Islet precursor cell (in vitro differentiated cells): ENCODE data around the gene CPA4.
A peak's percentile ranks its signal among the peaks of the same experiment; 100 is the strongest.

ENCODE experiments used
- DNase-seq: peaks from one replicate; pipeline ENCODE4 v3.0.0-alpha.2; 2018

Gene CPA4

DNA sequence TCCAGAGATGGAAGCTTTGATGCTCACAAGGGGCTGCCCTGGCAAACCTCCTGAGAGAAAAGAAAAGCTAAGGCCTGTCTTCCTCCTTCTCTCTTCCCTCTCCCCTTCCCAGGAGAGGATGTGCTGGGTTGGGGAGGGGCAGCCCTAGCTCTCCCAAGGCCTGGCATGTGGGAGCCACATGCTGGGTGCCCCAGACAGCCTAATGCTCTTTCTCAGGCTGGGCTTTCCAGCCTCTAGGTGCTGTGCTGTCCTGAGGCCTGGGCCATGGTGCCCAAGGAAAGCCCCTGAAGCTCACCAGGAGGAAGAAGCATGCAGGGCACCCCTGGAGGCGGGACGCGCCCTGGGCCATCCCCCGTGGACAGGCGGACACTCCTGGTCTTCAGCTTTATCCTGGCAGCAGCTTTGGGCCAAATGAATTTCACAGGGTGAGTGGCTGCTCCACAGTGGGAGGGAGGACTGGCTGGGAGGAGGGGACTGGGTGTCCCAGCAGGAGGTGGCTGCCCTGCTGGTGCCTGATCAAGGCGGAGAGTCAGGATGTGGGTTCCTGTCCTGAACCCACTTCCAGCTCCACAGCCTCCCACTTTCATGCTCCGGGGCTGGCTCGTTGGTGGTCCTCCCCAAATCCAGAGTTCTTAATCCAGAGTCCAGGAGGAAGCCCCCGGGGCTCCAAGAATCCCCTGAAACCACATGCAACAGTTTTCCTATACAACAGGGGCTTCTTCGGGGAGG, 53.4 kb downstream of the CPA4 start:
- DNase-seq: no peak

DNA sequence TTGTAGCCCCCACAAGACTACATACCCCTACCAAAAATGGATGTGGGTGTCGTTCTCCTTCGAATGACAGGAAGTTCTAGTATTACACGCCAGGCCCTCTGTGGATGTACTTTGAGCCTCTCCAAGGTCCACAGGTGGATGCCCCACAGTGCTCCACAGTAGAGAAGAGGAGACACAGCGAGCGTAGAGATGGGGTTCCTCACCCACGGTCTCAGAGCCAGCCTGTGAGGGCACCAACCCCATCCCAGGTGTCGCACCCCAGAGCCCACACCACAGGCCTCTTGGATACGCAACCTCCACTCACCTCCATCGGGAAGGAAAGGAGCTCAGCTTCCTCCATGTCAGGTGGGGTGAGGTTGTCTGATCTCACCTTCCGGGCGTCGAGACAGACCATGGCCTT, 54.0 kb downstream of the CPA4 start:
- DNase-seq: no peak

DNA sequence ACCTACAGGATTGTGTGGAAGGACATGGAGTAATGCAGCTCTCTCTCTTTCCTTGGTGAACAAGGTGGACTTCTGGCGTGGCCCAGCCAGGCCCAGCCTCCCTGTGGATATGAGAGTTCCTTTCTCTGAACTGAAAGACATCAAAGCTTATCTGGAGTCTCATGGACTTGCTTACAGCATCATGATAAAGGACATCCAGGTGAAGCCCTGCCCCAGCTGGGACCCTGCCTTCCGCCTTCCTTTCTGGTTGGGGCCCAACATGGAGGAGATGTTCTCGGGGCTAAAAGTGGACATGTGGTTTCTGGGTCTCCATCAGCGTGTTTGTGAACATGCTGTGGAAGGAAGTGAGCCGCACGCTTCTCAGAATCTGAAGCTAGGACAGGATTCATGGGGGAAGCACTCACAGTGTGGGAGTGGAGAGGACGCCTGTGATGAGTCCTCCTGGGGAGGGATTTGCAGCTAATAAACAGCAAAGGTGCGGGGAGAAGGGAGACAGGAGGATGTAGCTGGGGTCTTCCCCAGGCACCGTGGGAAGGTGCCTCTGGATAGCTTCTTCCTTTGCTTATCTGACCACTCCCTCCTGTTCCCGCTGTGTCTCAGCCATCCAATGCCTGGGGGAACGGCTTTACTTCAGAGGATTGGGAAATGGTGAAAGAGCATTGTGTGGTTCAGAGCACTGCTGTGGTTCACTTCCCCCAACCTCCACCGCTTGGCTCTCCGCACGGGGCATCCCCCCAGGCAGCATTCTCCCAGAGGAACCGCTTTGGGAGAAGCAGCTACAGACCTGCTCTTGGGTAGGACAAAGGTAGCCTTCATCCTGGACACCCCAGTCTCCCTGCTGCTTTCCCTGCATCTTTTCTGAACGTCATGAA, 57.2 kb downstream of the CPA4 start:
- DNase-seq: peak; percentile 95

DNA sequence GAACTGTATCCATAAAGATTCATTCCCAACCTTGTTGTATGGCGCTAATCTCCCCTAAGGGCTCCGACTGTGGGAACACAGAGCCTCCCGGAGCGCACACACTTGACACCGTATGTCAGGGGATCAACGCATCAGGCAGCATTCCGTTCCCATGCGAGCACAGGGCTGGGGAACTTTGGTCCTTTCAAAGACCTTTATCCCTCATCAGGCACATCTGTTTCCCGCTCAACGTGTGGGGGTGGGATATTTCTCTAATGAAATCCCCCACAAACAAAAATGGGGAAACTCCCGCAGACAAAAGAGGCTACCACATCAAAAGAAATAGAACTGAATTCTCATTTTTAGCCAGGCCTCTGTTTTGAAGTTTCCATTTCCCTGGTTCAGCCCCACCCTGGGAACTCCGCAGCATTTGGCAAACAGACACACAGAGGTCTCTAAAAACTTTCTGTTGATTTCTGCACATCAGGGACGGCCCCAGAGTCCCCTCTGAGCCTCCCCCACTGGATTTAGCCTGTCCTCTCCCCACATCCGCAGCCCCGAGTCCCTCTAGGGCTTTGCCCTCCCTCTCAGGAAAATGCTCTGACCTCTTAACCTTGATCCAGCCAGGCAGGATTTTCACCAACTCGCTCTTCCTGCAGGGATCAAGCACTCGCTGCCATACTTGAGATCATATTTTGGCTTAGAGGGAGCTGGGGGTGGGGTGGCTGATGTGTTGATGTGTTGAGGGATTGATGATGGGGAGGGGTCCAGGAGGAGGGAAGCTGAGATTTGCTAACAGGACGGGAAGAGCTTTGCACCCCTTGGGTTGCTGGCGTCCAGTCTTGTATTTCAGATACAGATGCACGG, 58.2 kb downstream of the CPA4 start:
- DNase-seq: peak; percentile 77

DNA sequence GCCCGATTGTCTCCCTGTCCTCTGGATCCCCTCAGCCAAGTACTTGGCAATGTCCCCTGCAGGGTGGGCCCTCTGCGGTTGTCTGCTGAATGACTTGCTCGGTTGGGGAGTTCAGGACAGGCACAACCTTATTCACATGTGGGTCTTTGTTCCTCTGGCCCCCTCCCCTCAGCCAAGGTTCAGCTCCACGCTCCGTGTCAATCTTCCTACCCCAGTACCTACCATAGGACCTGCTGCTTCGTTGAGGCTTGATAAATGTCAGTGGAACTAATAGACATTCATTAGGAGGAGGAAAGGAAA, 58.8 kb downstream of the CPA4 start:
- DNase-seq: no peak

DNA sequence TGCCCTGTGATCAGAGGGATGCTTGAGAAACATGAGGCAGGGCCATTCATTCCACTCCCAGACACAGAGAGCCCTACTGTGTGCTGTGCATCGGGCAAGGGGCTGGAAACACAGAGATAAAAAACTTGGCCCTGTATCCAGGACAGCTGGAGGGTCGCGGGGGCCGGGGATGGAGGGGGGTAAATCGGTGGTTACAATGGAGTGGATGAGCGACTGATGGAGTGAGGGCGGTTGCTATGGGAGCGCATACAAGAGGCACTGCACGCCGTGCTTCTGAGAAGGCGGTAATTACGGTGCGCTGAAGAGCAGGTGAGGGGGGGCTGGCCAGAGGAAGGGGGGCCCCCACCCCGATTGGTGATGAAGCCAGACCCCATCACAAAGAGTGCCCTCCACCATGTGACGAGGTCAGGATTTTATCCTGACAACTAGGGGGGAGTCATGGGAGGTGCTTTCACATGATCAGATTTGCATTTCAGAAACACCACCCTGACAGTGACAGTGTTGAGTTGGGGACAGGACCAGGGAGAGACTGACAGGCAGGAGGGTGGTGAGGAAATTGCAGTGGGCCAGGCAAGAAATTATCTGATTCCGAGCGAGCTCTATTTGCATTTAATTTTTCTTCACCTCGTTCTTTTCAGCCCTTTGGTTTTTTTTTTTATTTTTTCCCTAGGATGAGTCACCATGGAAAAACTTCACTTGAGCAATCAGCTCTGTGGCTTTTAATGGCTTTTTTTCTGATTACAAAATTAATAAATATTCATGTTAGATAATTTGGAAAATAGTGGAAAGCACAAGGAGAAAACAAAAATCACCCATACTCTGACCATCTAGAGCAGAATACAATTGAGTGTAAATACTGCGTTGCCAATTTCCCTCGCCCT, 59.5 kb downstream of the CPA4 start:
- DNase-seq: no peak

DNA sequence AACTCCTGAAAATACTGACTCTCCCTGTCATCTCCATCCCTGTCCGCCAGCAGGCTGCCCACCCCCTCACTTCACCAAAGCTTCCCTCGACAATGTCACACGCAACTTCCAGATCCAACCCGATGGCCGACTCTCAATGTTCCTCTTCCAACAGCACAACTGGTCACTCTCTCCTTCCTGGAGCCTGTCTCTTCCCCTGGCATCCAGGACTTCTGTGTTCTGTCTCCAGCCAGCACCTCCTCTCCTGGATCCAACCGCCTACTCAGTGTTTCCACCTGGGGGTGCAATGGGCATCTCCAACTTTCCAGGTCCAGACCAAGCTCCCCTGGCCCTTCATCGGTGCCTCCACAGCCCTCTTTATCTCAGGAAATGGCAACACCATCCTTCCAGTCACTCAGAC, 60.2 kb downstream of the CPA4 start:
- DNase-seq: no peak

DNA sequence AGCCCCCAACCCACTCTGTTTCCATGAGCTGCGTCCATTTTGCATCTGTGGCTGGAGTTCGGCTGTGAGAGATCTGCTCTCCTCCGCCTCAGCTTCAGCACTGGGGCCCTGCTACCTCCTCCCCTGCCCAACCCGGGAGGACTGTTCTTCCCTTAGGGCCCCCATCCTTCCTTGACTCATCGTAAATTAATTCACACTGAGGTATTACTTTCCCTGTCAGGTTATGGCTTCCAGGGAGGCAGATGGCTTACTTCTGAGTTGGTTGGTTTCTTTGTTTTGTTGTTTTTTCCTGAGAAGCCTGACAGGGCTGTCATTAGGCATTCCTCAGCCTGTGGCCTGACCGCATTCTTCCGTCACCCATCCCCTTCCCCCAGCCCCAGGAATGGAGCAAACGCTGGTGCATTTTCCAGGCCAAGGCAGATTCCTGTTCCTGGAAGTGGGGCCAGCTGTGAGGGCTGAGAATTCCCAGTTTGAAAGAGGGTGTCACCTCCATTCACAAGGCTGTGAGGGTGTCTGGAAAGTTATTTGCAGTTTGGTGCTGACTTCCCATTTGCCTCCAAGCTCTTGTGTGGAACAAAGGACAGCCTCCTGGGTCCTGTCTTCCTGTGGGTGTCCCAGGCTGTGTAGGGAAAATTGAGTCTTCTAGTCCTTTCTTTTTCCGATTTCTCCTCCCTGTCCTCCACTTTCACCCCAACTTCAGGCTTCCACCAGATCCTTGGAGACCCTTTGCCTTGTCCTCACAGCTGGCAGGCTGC, 63.3 kb downstream of the CPA4 start:
- DNase-seq: peak; percentile 99

DNA sequence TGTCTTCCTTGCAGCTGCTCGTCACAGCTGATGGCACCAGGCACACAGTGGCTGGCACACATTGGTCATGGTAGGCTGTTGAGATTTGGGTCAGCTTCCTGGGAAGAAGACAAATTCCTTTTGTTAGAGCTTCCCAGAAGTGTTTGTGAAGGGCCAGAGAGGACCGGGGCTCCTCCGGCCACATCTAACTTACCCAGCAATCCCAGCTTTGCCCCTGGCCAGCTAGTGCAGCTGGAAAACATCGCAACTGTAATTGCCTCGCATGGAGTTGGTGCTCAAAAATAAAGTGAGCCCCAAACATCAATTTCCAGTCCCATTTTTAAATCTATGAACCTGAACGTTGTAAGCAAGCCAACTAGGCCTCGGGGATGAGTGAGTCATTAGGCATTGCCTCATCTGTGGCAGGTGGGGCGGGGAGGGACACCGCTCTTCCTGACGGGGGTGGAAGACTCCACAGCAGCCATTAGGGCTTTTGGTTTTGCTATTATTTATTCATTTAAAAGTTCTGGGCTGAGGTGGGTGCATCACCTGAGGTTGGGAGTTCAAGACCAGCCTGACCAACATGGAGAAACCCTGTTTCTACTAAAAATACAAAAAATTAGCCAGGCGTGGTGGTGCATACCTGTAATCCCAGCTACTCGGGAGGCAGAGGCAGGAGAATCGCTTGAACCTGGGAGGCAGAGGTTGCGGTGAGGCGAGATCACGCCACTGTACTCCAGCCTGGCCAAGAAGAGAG, 64.1 kb downstream of the CPA4 start:
- peak; percentile 84 for DNase-seq

DNA sequence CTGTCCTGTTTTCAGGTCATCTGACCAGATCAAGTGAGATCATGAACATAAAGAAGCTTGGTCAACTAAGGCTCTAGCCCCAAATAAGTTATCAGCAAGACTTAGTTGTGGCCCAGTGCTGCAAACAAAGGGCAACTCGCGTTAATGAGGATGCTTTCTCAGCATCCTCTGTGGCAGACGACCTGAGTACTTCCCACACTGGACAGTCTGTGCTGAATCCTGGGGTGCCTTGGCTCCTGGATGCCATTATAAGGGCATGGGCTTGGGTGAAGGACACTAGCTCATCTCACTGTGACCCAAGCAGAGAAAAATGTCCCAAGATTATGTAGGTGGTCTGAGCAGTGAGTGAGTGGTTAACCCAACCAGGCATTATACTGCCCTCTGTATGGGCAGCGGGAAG, 65.5 kb downstream of the CPA4 start:
- DNase-seq: peak; percentile 20

DNA sequence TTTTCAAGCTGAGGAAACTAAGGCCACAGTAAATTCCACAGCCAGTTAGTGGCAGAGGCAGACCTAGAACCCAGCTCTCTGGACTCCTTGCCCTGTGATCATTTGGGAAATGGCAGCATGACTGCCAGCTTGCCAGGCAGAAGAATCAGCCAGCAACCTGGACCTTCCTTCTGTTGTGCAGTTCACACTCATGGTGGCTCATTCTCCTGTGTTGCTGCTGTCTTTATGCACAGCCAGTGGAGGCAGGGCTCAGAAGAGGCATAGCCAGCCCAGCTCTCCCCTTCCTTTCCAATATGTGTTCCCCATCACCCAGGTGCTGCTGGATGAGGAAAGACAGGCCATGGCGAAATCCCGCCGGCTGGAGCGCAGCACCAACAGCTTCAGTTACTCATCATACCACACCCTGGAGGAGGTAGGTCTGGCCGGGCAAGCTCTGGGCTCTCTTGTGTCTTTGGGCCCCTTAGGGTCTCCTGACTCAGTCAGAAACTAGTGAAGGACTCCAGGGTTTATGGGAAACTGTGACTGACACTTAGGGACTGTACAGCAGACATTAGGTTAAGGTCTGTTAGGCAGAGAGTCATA, 66.4 kb downstream of the CPA4 start:
- peak; percentile 40 for DNase-seq

DNA sequence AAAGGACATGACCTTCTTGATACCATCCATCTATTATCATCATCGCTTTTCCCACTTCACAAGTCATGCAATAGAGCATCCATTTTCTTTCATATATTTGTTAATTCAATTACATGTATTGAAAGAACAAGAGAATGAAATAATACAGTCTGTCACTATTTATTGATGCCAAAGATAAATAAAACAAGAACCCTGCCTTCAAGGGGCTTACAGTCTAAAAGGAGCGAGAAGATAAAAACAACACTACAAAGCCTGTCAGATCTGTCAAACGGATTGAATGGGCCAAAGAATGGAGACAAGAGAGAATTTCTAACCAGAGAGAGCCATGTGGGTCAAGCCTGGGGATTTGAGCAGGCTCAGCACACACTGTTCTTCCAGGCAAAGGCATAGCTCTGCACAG, 67.6 kb downstream of the CPA4 start:
- no peak for DNase-seq

DNA sequence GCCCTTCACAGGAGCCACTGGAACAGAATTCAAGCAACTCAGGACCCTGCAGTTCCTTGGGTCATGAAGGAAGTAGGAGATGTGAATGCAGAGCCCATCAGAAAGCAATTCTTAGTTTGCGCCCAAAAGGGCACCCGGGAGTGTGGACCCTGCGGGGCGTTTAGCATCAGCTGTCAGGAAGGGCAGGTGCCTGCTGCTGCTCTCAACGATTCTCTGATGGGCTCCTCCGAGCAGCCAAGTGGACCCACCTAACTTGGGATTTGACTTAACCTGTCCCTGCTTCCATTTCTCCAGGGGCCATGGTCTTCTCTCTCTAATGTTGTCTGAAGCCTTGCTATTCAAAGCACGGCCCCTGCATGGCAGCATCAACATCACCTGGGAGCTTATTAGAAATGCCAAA, 68.7 kb downstream of the CPA4 start:
- DNase-seq: peak; percentile 24

DNA sequence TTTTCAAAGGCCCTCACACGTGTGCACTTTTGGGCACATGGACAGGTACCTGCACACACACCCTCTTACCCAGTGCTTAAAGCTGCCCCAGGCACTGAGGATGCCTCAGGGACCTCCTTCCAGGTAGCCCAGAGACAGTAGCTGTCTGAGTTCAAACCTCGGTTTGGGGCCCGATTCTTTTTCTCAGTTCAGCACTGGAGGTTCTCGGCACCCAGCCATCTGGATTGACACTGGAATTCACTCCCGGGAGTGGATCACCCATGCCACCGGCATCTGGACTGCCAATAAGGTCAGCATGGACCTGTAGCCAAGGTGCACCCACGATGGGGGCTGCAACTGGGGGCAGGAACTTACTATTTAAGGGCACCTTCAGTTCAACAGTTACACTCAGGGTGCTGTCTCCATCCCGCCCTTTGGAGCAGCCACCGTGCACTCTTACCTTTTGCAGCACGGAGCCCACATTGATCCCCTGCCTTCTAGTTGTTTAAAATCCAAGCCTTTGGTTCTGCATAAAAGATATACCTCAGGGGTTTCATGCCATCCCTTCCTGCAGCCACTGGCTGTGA, 69.4 kb downstream of the CPA4 start:
- no peak for DNase-seq

DNA sequence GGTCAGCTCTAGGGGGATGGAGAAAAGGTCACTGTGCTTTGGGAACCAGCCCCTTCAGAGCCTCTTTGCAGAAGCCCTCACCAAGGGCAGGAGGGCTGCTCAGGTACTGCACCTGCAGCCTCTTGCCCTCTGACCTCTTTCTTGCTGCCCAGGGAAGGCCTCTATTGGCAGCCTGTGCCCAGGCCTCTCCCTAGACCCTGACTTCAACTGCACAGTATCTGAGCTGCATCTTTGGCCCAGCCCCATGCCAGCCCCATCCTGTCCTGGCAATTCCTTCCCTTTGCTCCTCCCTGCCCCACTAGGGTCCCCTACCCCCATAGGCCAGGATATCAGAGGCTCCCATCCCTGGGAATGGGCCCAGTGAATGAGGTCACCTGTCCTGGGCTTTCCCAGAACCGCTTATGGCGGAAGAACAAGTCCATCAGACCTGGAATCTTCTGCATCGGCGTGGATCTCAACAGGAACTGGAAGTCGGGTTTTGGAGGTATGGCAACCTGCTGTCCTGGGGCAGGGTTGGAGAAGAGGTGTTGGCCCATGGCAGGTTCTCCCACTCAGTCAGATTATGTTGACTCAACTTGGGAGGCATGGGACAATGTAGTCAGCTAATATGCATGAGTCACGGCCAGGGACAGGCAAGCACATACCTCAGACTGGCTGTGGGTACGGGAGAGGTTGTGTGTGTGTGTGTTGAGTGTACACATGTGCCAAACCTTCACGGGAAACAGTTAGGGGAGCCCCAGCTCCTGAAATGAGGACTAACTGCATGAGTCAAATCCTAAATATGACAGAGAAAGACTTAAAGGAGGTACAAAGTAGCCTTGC, 70.3 kb downstream of the CPA4 start:
- peak; percentile 96 for DNase-seq

DNA sequence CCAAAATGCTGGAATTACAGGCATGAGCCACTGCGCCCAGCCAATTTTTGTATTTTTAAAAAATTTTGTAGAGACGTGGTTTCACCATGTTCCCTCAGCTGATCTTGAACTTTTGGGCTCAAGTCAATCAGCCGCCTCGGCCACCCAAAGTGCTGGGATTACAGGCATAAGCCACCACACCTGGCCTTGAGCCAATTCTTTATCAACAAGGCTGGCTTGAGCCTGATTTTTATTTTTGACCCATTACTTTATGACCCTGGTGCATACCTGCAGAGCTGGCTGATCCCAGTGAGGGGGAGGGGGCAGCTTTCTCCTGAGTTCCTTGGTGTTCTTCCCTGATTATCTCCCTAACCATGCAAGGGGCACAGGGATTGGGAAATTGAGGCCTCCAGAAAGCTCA, 71.5 kb downstream of the CPA4 start:
- no peak for DNase-seq

DNA sequence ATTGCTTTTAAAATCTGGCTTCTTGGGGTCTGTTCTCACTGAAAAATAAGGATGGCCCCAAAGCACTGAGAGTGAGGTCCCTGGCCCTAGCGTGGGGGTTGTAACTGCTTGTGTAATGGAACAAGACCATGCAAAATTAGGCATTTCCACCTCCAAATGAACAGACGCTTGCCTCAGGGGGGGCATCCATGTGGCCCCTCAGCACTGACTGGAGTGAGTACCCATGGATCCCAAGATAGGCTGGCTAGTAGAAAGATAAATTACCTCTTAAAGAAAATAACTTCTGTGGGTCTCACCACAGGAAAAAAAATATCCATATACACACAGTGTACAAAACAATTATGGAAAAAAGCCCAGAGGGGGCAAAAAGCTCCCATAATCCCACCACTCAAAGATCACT, 72.1 kb downstream of the CPA4 start:
- no peak for DNase-seq

DNA sequence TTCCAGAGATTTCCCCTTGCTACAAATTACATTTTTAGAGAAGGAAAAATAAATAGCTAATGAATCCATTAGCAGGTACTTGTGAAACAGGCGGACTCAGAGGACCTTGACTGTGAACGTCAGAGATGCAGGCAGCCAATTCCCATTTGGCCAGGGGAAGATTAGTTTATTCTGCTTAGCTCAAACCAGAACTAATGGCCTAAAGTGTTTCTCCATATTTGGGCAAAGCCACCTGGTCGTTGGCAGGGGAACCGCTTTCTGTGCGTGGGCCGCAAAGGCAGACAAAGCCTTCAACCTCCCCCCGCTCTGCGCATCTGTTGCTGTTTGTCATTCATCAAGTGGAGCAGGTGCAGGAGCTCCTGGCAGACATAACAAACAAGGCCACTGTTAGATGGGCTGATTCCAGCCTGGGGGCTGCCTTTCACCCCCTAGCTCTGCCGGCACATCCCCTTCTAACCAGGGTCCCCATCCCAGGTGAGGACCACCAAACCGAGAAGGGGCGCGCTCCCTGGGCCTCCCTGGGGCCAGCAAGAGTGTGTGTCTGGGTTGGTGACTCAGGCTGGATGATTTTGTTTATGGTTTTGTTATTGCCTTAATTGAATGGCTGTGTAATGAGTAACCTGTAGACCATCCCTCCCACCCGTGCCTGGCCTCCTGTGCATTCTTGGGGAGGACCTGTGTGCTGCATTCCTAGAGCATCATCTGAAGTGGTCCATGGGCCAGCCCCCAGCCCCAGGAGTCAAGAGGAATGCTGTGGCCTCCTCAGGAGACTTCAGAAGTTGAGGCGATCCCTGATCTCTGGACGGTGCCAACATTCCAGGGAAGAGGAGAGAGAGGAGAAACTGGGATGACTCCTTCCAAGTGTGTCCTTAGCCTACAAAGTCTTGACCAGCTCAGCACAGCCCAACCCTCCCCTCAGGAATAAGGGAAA, 72.8 kb downstream of the CPA4 start:
- DNase-seq: peak; percentile 96
